Heart right ventricle (tissue), 16 donors: ENCODE measurements around the gene CLCN6. TPM values are rescaled to one million over a fixed set of nuclear protein-coding genes. Genes with fewer than 3 reads are reported as not detected.
A peak's percentile ranks its signal among the peaks of the same experiment; 100 is the strongest.

Experiments
- ATAC-seq, 8 donors: fragments of 200-7000 bp; cut with Tn5 transposase; one replicate each; pipeline ENCODE4 v1.9.1; 2020; ENCODE audit warnings: mild to moderate bottlenecking in 8 of 8, moderate library complexity in 8 of 8, moderate number of reproducible peaks in 1 of 8
- DNase-seq, 2 donors: peaks; one replicate each; pipeline ENCODE4 v3.0.0-alpha.2; 2020
- H3K27ac ChIP-seq, 10 donors: fragments of 200-600 bp; sonication (generic) in 2 of 10; one replicate each; pipeline versions ENCODE4 v1.5.0 to v1.8.0; 2020 to 2022; ENCODE audit warnings: mild to moderate bottlenecking in 3 of 10
- H3K27me3 ChIP-seq, 7 donors: fragments of 200-600 bp; one replicate each; pipeline ENCODE4 v1.8.0; 2021 to 2022; ENCODE audit warnings: mild to moderate bottlenecking in 2 of 7
- H3K36me3 ChIP-seq, 9 donors: fragments of 200-600 bp; sonication (generic) in 1 of 9; one replicate each; pipeline versions ENCODE4 v1.5.0 to v1.8.0; 2020 to 2022; ENCODE audit warnings: mild to moderate bottlenecking in 2 of 9
- H3K4me1 ChIP-seq, 9 donors: fragments of 200-600 bp; sonication (generic) in 1 of 9; one replicate each; pipeline versions ENCODE4 v1.5.0 to v1.8.0; 2020 to 2022; ENCODE audit warnings: mild to moderate bottlenecking in 4 of 9
- H3K4me3 ChIP-seq, 10 donors: fragments of 200-600 bp; sonication (generic) in 2 of 10; one replicate each; pipeline versions ENCODE4 v1.5.0 to v1.8.0; 2020 to 2022; ENCODE audit warnings: mild to moderate bottlenecking in 7 of 10, moderate library complexity in 2 of 10
- H3K9me3 ChIP-seq, 11 donors: fragments of 200-600 bp in 10 of 11; sonication (generic) in 2 of 11; one replicate each; pipeline versions ENCODE4 v1.5.0 to v1.8.0; 2013 to 2022; ENCODE audit warnings: mild to moderate bottlenecking in 2 of 11, control low read depth in 1 of 11, moderate library complexity in 1 of 11
- CTCF ChIP-seq, 9 donors: fragments of 200-600 bp; sonication (generic) in 2 of 9; IDR thresholded peaks; one replicate each; pipeline versions ENCODE4 v1.5.0 to v1.8.0; 2021 to 2022; ENCODE audit warnings: antibody characterized with exemption in 9 of 9, mild to moderate bottlenecking in 5 of 9, moderate library complexity in 1 of 9
- WGBS, 2 donors: extraction: QIAGEN DNeasy Blood & Tissue Kit; methylation state at CpG; one replicate each; pipeline ENCODE4 v1.1.7; 2013; ENCODE audit warnings: inconsistent platforms in 1 of 2; 5-methylcytosine and 5-hydroxymethylcytosine counted together
- intact Hi-C, 10 donors: fragments of 100-400 bp; cut with DNase I; formaldehyde crosslinking; loops; one replicate each; pipeline versions ENCODE4 v1.11.1 to v1.14.2; 2022
- polyA plus RNA-seq, 2 donors: library from polyadenylated mRNA; stranded (reverse); fragments of 200-250 nt; gene quantifications; one replicate each; pipeline ENCODE4 v1.2.3, GENCODE V29; 2013
- total RNA-seq, 10 donors: library from RNA; stranded (reverse); fragmentation: NEBNext Ultra II Directional in 3 of 10; extraction: Animal tissue kit (Norgen Biotek cat#: 25700) in 3 of 10; gene quantifications; one replicate each; pipeline versions ENCODE4 v1.2.1 to v1.2.4, GENCODE V29; 2021 to 2023
- donor health status: Arrhythmogenic right ventricular cardiomyopathy.
- donor health status: ischemic (EF 13 %, LVEDD 7.1; RV severe dilation, severe dysfunction).
- donor health status: healthy with polysubstance abuse.
- donor health status: DM: no; HTN: yes; CAD: no.
- donor health status: DM: no; HTN: no; CAD: no.
- donor health status: ischemic (EF 25% LVEDD 6.9; RV normal size, moderate dysfunction).
- donor health status: ischemic (EF 25% LVEDD 5.7; RV mildly dilated, moderate dysfunction).
- donor health status: healthy.
- donor health status: DM: yes; HTN: yes; CAD: no.
- donor health status: Ischemic cardiomyopathy.
- donor health status: ischemic (EF 35%, LVEDD 5.7; RV mildly dilated, moderate dysfunction).
- donor health status: nonischemic (EF 11% LVEDD 7.7; RV severe dilation, severe dysfunction).
- donor health status: DM: yes; HTN: yes; CAD: no.
- donor health status: PGD.
- donor health status: ischemic (EF 29% LVEDD 5.4; RV normal size, mild dysfunction).
- donor health status: nonischemic (EF 23%, LVEDD 6.1; RV moderate dilation, normal function).

CLCN6 gene
- total and polyA plus RNA-seq, 12 donors, result 9.1 to 20.9 (median 16.2) TPM

GRCh38 chr1:11854519-11854918, 48.5 kb downstream of the CLCN6 start:
- H3K36me3 ChIP-seq, result no peaks in the 10 kb centered on the region
- 67 to 75% methylated on average over 8 of the region's 8 CpGs for WGBS, 2 donors
- no peak overlapping the region for H3K27ac ChIP-seq
- peaks cover 6 to 38% (median 30%) of the 10 kb centered on the region in 7 donors for H3K27me3 ChIP-seq
- intact Hi-C loops, result no loop called here
- DNase-seq (no peak), ATAC-seq (no peak)
- peaks cover 0 to 10% (median 5%) of the 10 kb centered on the region in 9 donors for H3K4me1 ChIP-seq
- no peak overlapping the region for H3K4me3 ChIP-seq
- TF ChIP-seq CTCF (IDR thresholded peaks at IDR 0.05), result no peak
- H3K9me3 ChIP-seq, result no peaks in the 10 kb centered on the region

GRCh38 chr1:11855430-11855829, 49.4 kb downstream of the CLCN6 start:
- H3K4me1 ChIP-seq, result peaks cover 0 to 13% (median 5%) of the 10 kb centered on the region in 9 donors
- intact Hi-C loops, result no loop called here
- H3K4me3 ChIP-seq, result no peak overlapping the region
- 81% methylated on average over 8 of the region's 8 CpGs for WGBS, 2 donors
- DNase-seq, result no peak
- peak overlapping the region in 1 of 10 donors; percentile 87 for H3K27ac ChIP-seq
- no peak for ATAC-seq
- no peaks in the 10 kb centered on the region for H3K9me3 ChIP-seq
- TF ChIP-seq CTCF (IDR thresholded peaks at IDR 0.05), result no peak
- H3K36me3 ChIP-seq, result no peaks in the 10 kb centered on the region
- H3K27me3 ChIP-seq, result peaks cover 6 to 47% (median 39%) of the 10 kb centered on the region in 7 donors

- intact Hi-C loops, result no loop called here
- H3K4me3 ChIP-seq, result peak overlapping the region in 1 of 10 donors; percentile 52
- ATAC-seq (peak in 4 of 8 donors; percentile 16 to 38 (median 25)), DNase-seq (no peak)
- WGBS, 2 donors, result 53 to 57% methylated on average over 3 of the region's 3 CpGs
- peaks cover 0 to 13% (median 5%) of the 10 kb centered on the region in 9 donors for H3K4me1 ChIP-seq
- TF ChIP-seq CTCF (IDR thresholded peaks at IDR 0.05), result no peak
- peak overlapping the region in 1 of 10 donors; percentile 87 for H3K27ac ChIP-seq
- no peaks in the 10 kb centered on the region for H3K9me3 ChIP-seq
- peaks cover 6 to 57% (median 44%) of the 10 kb centered on the region in 7 donors for H3K27me3 ChIP-seq
- no peaks in the 10 kb centered on the region for H3K36me3 ChIP-seq
These were observed 50.7 kb downstream of the CLCN6 start for GRCh38 chr1:11856698-11857097.

- H3K4me3 ChIP-seq, result peak overlapping the region in 3 of 10 donors; percentile 20 to 52 (median 38)
These were observed 51.3 kb downstream of the CLCN6 start for GRCh38 chr1:11857164-11857851.

More at GRCh38 chr1:11857164-11857851, 51.3 kb downstream of the CLCN6 start:
- no peak for TF ChIP-seq CTCF (IDR thresholded peaks at IDR 0.05)
- Histone ChIP-seq H3K36me3 (no peaks in the 10 kb centered on the region), H3K4me1 (peaks cover 0 to 13% (median 5%) of the 10 kb centered on the region in 9 donors), H3K27ac (peak overlapping the region in 3 of 10 donors; percentile 44 to 87 (median 62)), H3K27me3 (peaks cover 6 to 58% (median 44%) of the 10 kb centered on the region in 7 donors), H3K9me3 (no peaks in the 10 kb centered on the region)
- DNase-seq (no peak), ATAC-seq (peak in 1 of 8 donors; percentile 4)
- WGBS, 2 donors, result 51 to 53% methylated on average over 10 of the region's 10 CpGs
- intact Hi-C loops, result no loop called here
